IgD-negative memory B cell (primary cell): ENCODE results near the gene RIPOR2. TPM values are rescaled to one million over a fixed set of nuclear protein-coding genes. Genes with fewer than 3 reads are reported as not detected.

ENCODE experiments used
- H3K27ac Mint-ChIP-seq, 3 donors: one replicate each; pipeline ENCODE4 v1.8.0; 2020 to 2022; ENCODE audit warnings: mild to moderate bottlenecking in 3 of 3, mixed read lengths in 3 of 3, moderate library complexity in 1 of 3
- H3K27me3 Mint-ChIP-seq: one replicate; pipeline ENCODE4 v1.8.0; 2021; ENCODE audit warnings: mixed read lengths
- H3K36me3 Mint-ChIP-seq: one replicate; pipeline ENCODE4 v1.8.0; 2020; ENCODE audit warnings: mild to moderate bottlenecking, mixed read lengths
- H3K4me1 Mint-ChIP-seq, 3 donors: one replicate each; pipeline ENCODE4 v1.8.0; 2020 to 2022; ENCODE audit warnings: mixed read lengths in 3 of 3, mild to moderate bottlenecking in 1 of 3
- H3K4me3 Mint-ChIP-seq, 4 donors: one replicate each; pipeline ENCODE4 v1.8.0; 2020 to 2022; ENCODE audit warnings: mild to moderate bottlenecking in 4 of 4, mixed read lengths in 4 of 4, moderate library complexity in 3 of 4
- H3K9me3 Mint-ChIP-seq, 3 donors: one replicate each; pipeline ENCODE4 v1.8.0; 2020 to 2021; ENCODE audit warnings: mixed read lengths in 3 of 3, mild to moderate bottlenecking in 1 of 3
- polyA plus RNA-seq: library from polyadenylated mRNA; unstranded; fragments of 300-500 nt; fragmentation: Illumina TruSeq; gene quantifications from one replicate; pipeline ENCODE4 v1.2.3, GENCODE V29; 2021

RIPOR2 gene
- polyA plus RNA-seq, 1 donor from 2014 or later: 561 TPM

GRCh38 chr6:24809728-24810127, 126.0 kb downstream of the RIPOR2 start:
- Mint-ChIP-seq H3K4me1 (no peaks in the 10 kb centered on the region), H3K4me3 (no peak overlapping the region), H3K9me3 (no peaks in the 10 kb centered on the region), H3K36me3 (peaks cover 5% of the 10 kb centered on the region), H3K27ac (peak overlapping the region in 2 of 3 donors; percentile 48 to 86), H3K27me3 (no peaks in the 10 kb centered on the region)

- Mint-ChIP-seq H3K9me3 (no peaks in the 10 kb centered on the region), H3K4me1 (peaks cover 0 to 2% (median 0%) of the 10 kb centered on the region in 3 donors), H3K27me3 (no peaks in the 10 kb centered on the region), H3K36me3 (peaks cover 6% of the 10 kb centered on the region), H3K4me3 (no peak overlapping the region), H3K27ac (peak overlapping the region in 2 of 3 donors; percentile 2 to 33)
Observed at GRCh38 chr6:24807584-24807983, 128.2 kb downstream of the RIPOR2 start.

- Mint-ChIP-seq H3K9me3 (no peaks in the 10 kb centered on the region), H3K27ac (peak overlapping the region in 2 of 3 donors; percentile 78 to 88), H3K4me3 (no peak overlapping the region), H3K4me1 (peaks cover 4 to 8% (median 5%) of the 10 kb centered on the region in 3 donors), H3K36me3 (peaks cover 5% of the 10 kb centered on the region), H3K27me3 (no peaks in the 10 kb centered on the region)
Observed at GRCh38 chr6:24802271-24803059, 133.3 kb downstream of the RIPOR2 start.

- no peaks in the 10 kb centered on the region for H3K27me3 Mint-ChIP-seq
- peaks cover 4 to 12% (median 7%) of the 10 kb centered on the region in 3 donors for H3K4me1 Mint-ChIP-seq
- peaks cover 5% of the 10 kb centered on the region for H3K36me3 Mint-ChIP-seq
- H3K4me3 Mint-ChIP-seq: peak overlapping the region in 1 of 4 donors; percentile 23
- peak overlapping the region in 2 of 3 donors; percentile 24 to 78 for H3K27ac Mint-ChIP-seq
- H3K9me3 Mint-ChIP-seq: no peaks in the 10 kb centered on the region
Observed at GRCh38 chr6:24799541-24799915, 136.2 kb downstream of the RIPOR2 start.

- peak within 1 kb of the TSS in 2 of 3 donors; percentile 24 to 78 for H3K27ac Mint-ChIP-seq
- H3K27me3 Mint-ChIP-seq: no peaks in the 10 kb centered on the region
- no peaks in the 10 kb centered on the region for H3K9me3 Mint-ChIP-seq
- H3K36me3 Mint-ChIP-seq: peaks cover 4% of the 10 kb centered on the region
- peak within 1 kb of the TSS in 1 of 4 donors; percentile 23 for H3K4me3 Mint-ChIP-seq
- H3K4me1 Mint-ChIP-seq: peaks cover 4 to 12% (median 5%) of the 10 kb centered on the region in 3 donors
Observed at GRCh38 chr6:24798740-24799540, 136.8 kb downstream of the RIPOR2 start, which contains the start of gene ARMH2. Gene ARMH2 (minus strand): TSS chr6:24798917. CDS start chr6:24798857, 60 bp downstream.

GRCh38 chr6:24797596-24798216, 138.1 kb downstream of the RIPOR2 start:
- Mint-ChIP-seq H3K4me1 (peaks cover 6 to 12% (median 7%) of the 10 kb centered on the region in 3 donors), H3K9me3 (no peaks in the 10 kb centered on the region), H3K36me3 (peaks cover 4% of the 10 kb centered on the region), H3K27me3 (no peaks in the 10 kb centered on the region), H3K27ac (peak overlapping the region in 2 of 3 donors; percentile 53 to 78), H3K4me3 (no peak overlapping the region)

- no peak overlapping the region for H3K4me3 Mint-ChIP-seq
- no peaks in the 10 kb centered on the region for H3K27me3 Mint-ChIP-seq
- no peaks in the 10 kb centered on the region for H3K9me3 Mint-ChIP-seq
- H3K27ac Mint-ChIP-seq: peak overlapping the region in 1 of 3 donors; percentile 78
- peaks cover 4% of the 10 kb centered on the region for H3K36me3 Mint-ChIP-seq
- peaks cover 6 to 12% (median 7%) of the 10 kb centered on the region in 3 donors for H3K4me1 Mint-ChIP-seq
Observed at GRCh38 chr6:24796616-24797290, 139.0 kb downstream of the RIPOR2 start.

GRCh38 chr6:24795106-24795505, 140.7 kb downstream of the RIPOR2 start:
- H3K27ac Mint-ChIP-seq: peak overlapping the region in 1 of 3 donors; percentile 34
- no peaks in the 10 kb centered on the region for H3K9me3 Mint-ChIP-seq
- H3K36me3 Mint-ChIP-seq: peaks cover 4% of the 10 kb centered on the region
- H3K4me1 Mint-ChIP-seq: peaks cover 6 to 12% (median 7%) of the 10 kb centered on the region in 3 donors
- H3K4me3 Mint-ChIP-seq: no peak overlapping the region
- H3K27me3 Mint-ChIP-seq: no peaks in the 10 kb centered on the region

- peak overlapping the region in 2 of 3 donors; percentile 31 to 35 for H3K27ac Mint-ChIP-seq
- H3K36me3 Mint-ChIP-seq: peaks cover 13% of the 10 kb centered on the region
- no peaks in the 10 kb centered on the region for H3K9me3 Mint-ChIP-seq
- no peaks in the 10 kb centered on the region for H3K27me3 Mint-ChIP-seq
- H3K4me3 Mint-ChIP-seq: no peak overlapping the region
- no peaks in the 10 kb centered on the region for H3K4me1 Mint-ChIP-seq
Observed at GRCh38 chr6:24788031-24788665, 147.6 kb downstream of the RIPOR2 start.

GRCh38 chr6:24780206-24780605, 155.6 kb downstream of the RIPOR2 start:
- Mint-ChIP-seq H3K4me1 (peaks cover 14 to 24% (median 22%) of the 10 kb centered on the region in 3 donors), H3K9me3 (no peaks in the 10 kb centered on the region), H3K4me3 (peak overlapping the region in 1 of 4 donors; percentile 9), H3K36me3 (peaks cover 5% of the 10 kb centered on the region), H3K27ac (no peak overlapping the region), H3K27me3 (no peaks in the 10 kb centered on the region)

GRCh38 chr6:24779416-24780016, 156.2 kb downstream of the RIPOR2 start:
- no peak overlapping the region for H3K27ac Mint-ChIP-seq
- peak overlapping the region in 1 of 4 donors; percentile 9 for H3K4me3 Mint-ChIP-seq
- H3K27me3 Mint-ChIP-seq: no peaks in the 10 kb centered on the region
- no peaks in the 10 kb centered on the region for H3K9me3 Mint-ChIP-seq
- H3K4me1 Mint-ChIP-seq: peaks cover 14 to 27% (median 22%) of the 10 kb centered on the region in 3 donors
- peaks cover 4% of the 10 kb centered on the region for H3K36me3 Mint-ChIP-seq

GRCh38 chr6:24778878-24779277, 156.9 kb downstream of the RIPOR2 start:
- H3K27me3 Mint-ChIP-seq: no peaks in the 10 kb centered on the region
- peak overlapping the region in 1 of 4 donors; percentile 9 for H3K4me3 Mint-ChIP-seq
- H3K36me3 Mint-ChIP-seq: no peaks in the 10 kb centered on the region
- H3K9me3 Mint-ChIP-seq: no peaks in the 10 kb centered on the region
- H3K27ac Mint-ChIP-seq: no peak overlapping the region
- H3K4me1 Mint-ChIP-seq: peaks cover 14 to 29% (median 22%) of the 10 kb centered on the region in 3 donors

GRCh38 chr6:24778121-24778520, 157.6 kb downstream of the RIPOR2 start:
- peaks cover 14 to 29% (median 22%) of the 10 kb centered on the region in 3 donors for H3K4me1 Mint-ChIP-seq
- no peaks in the 10 kb centered on the region for H3K9me3 Mint-ChIP-seq
- no peak overlapping the region for H3K27ac Mint-ChIP-seq
- H3K36me3 Mint-ChIP-seq: no peaks in the 10 kb centered on the region
- H3K27me3 Mint-ChIP-seq: no peaks in the 10 kb centered on the region
- peak overlapping the region in 1 of 4 donors; percentile 23 for H3K4me3 Mint-ChIP-seq
